ENCODE data around the gene MMP19. TPM values are rescaled to one million over a fixed set of nuclear protein-coding genes. Genes with fewer than 3 reads are reported as not detected.

The MMP19 gene
- total RNA-seq, 1 donor from 2014 or later = 0.13 TPM

- Histone ChIP-seq H4K20me1 (ENCODE audit: low read depth) (no peaks in the 10 kb centered on the region), H2AFZ (replicated peaks) (peak overlapping the region; percentile 70), H3K4me2 (peak overlapping the region; percentile 46), H3F3A (ENCODE audit: low read depth) (peaks cover 19% of the 10 kb centered on the region), H3K9ac (no peak overlapping the region), H3K36me3 (no peaks in the 10 kb centered on the region), H3K9me3 (ENCODE audit: low read depth) (no peaks in the 10 kb centered on the region), H3K4me1 (peaks cover 24% of the 10 kb centered on the region), H3K27ac (peak overlapping the region; percentile 16), H3K79me2 (ENCODE audit: low read depth) (no peaks in the 10 kb centered on the region), H3K27me3 (no peaks in the 10 kb centered on the region), H3K4me3 (no peak overlapping the region)
- Mint-ChIP-seq H3K9me3 (no peaks in the 10 kb centered on the region), H3K4me3 (no peak overlapping the region), H3K4me1 (peaks cover 35% of the 10 kb centered on the region), H3K27ac (no peak overlapping the region), H3K36me3 (no peaks in the 10 kb centered on the region), H3K27me3 (ENCODE audit: insufficient read depth, low read depth) (peaks cover 2% of the 10 kb centered on the region)
- no peak for TF ChIP-seq EZH2phosphoT487 (IDR thresholded peaks at IDR 0.05)
- TF ChIP-seq, protein P1, sequence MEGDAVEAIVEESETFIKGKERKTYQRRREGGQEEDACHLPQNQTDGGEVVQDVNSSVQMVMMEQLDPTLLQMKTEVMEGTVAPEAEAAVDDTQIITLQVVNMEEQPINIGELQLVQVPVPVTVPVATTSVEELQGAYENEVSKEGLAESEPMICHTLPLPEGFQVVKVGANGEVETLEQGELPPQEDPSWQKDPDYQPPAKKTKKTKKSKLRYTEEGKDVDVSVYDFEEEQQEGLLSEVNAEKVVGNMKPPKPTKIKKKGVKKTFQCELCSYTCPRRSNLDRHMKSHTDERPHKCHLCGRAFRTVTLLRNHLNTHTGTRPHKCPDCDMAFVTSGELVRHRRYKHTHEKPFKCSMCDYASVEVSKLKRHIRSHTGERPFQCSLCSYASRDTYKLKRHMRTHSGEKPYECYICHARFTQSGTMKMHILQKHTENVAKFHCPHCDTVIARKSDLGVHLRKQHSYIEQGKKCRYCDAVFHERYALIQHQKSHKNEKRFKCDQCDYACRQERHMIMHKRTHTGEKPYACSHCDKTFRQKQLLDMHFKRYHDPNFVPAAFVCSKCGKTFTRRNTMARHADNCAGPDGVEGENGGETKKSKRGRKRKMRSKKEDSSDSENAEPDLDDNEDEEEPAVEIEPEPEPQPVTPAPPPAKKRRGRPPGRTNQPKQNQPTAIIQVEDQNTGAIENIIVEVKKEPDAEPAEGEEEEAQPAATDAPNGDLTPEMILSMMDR (IDR thresholded peaks at IDR 0.05) = no peak
- no peak for DNase-seq (ENCODE audit: low spot score)
Measured at GRCh38 chr12:55850401-55850800, 7.7 kb upstream of the MMP19 start.

DNA sequence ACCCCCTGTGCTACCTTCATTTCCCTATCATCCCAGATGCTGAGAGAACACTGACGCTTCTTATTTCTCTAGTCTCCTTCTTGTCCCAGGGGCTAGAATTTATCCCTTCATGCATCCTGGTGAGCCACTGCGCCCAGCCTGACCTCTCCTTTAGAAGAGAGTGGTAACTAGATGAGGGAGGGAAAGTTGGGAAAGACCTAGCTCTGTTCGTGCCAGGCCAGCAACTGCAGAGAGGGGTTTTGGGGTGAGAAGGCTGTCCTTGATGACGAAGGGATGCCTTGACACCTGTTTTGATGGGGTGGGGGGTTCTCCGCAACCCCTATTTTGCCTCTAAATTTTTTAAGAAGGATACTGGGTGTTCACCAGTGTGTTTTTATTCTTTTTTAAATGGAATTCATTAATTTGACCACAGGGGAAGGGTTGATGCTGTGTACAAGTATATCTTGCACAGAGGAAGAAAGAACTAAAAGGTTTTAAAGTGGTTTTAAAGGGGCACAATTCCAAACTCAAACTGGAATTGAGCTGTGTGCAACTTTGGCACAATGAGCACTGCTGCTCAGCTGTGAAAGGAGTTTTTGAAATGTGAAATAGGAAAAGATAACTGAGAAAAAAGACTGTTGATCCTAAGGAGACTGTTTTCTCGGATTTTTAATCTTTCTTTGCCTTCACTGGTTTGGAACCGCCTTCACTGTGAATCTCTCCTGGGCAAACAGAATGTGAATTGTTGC is 7.0 kb upstream of the MMP19 start:
- H3K9me3 Mint-ChIP-seq = no peaks in the 10 kb centered on the region
- Histone ChIP-seq H3F3A (ENCODE audit: low read depth) (peaks cover 19% of the 10 kb centered on the region), H3K27me3 (no peaks in the 10 kb centered on the region), H3K4me2 (peak overlapping the region; percentile 46), H2AFZ (replicated peaks) (peak overlapping the region; percentile 70), H4K20me1 (ENCODE audit: low read depth) (no peaks in the 10 kb centered on the region), H3K4me1 (peaks cover 24% of the 10 kb centered on the region), H3K4me3 (no peak overlapping the region), H3K9ac (no peak overlapping the region), H3K79me2 (ENCODE audit: low read depth) (no peaks in the 10 kb centered on the region), H3K36me3 (no peaks in the 10 kb centered on the region), H3K9me3 (ENCODE audit: low read depth) (no peaks in the 10 kb centered on the region), H3K27ac (no peak overlapping the region)
- peaks cover 2% of the 10 kb centered on the region for H3K27me3 Mint-ChIP-seq (ENCODE audit: insufficient read depth, low read depth)
- no peak overlapping the region for H3K4me3 Mint-ChIP-seq
- no peak overlapping the region for H3K27ac Mint-ChIP-seq
- no peak for TF ChIP-seq EZH2phosphoT487 (IDR thresholded peaks at IDR 0.05)
- TF ChIP-seq, protein P1 (IDR thresholded peaks at IDR 0.05) = no peak
- TF ChIP-seq EZH2 (IDR thresholded peaks at IDR 0.05) = no peak
- H3K36me3 Mint-ChIP-seq = no peaks in the 10 kb centered on the region
- DNase-seq (ENCODE audit: low spot score) = no peak
- peaks cover 38% of the 10 kb centered on the region for H3K4me1 Mint-ChIP-seq

DNA sequence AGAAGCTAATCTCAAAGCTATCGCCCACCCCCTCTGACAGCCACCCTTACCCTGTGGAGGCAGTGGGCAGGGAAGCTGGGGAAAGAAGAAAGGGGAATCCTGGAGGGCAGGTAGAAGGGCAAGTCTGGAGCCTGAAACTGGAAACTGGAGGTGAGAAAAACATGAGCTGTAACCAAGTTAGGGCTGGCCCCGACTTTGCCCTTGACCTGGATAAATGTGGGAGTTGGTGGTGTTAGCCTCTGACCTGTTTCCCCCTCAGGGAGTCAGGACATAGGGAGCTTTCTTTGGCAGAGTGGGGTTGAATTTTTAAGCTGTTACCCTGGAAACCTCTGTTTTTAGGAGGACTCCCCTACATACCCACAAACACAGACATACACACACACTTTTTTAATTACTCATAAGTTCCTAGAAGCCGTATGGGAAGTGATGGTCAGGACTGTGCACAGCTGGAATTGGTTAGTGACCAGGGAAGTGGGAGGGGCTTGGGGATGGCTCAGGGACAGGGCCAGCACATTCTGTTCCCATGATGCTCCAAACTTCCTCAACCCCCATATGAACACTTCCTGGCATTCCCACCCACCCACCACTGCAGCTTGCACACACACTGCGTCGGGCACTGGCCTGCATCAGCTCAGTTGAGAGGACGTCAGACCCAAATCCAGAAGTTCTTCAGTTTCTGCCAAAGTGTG is 5.0 kb upstream of the MMP19 start:
- Histone ChIP-seq H3K27me3 (no peaks in the 10 kb centered on the region), H3K79me2 (ENCODE audit: low read depth) (no peaks in the 10 kb centered on the region), H3K4me3 (no peak overlapping the region), H2AFZ (replicated peaks) (no peak overlapping the region), H3K9ac (no peak overlapping the region), H3K4me1 (peaks cover 24% of the 10 kb centered on the region), H3K9me3 (ENCODE audit: low read depth) (no peaks in the 10 kb centered on the region), H3F3A (ENCODE audit: low read depth) (peaks cover 19% of the 10 kb centered on the region), H3K36me3 (no peaks in the 10 kb centered on the region), H3K4me2 (no peak overlapping the region), H3K27ac (no peak overlapping the region), H4K20me1 (ENCODE audit: low read depth) (no peaks in the 10 kb centered on the region)
- Mint-ChIP-seq H3K9me3 (no peaks in the 10 kb centered on the region), H3K27ac (peak overlapping the region; percentile 65), H3K27me3 (ENCODE audit: insufficient read depth, low read depth) (peaks cover 2% of the 10 kb centered on the region), H3K4me1 (peaks cover 38% of the 10 kb centered on the region), H3K4me3 (no peak overlapping the region), H3K36me3 (no peaks in the 10 kb centered on the region)
- no peak for TF ChIP-seq EZH2 (IDR thresholded peaks at IDR 0.05)
- TF ChIP-seq, protein P1 (IDR thresholded peaks at IDR 0.05) = no peak
- TF ChIP-seq EZH2phosphoT487 (IDR thresholded peaks at IDR 0.05) = no peak
- DNase-seq (ENCODE audit: low spot score) = no peak

Measured in neural progenitor cell (in vitro differentiated cells).